OCI-LY3 (cell line): ENCODE measurements around the gene USP20.

Source experiments
- H2AFZ ChIP-seq: fragments of 200-600, 300-600 bp; shearing (Covaris generic); 2 replicates; pipeline ENCODE4 v1.6.0; 2014; ENCODE audit warnings: antibody characterized with exemption, low read depth, low read length
- H3K27ac ChIP-seq: fragments of 200-600, 300-600 bp; sonication (generic); 2 replicates; pipeline ENCODE4 v1.5.1; 2014; ENCODE audit warnings: mild to moderate bottlenecking, low read length, moderate library complexity, mixed read lengths
- H3K27me3 ChIP-seq: fragments of 200-600, 300-600 bp; sonication (generic); 2 replicates; pipeline ENCODE4 v1.6.1; 2014; ENCODE audit warnings: low read depth, low read length, mixed read lengths
- H3K36me3 ChIP-seq: fragments of 200-600, 300-600 bp; sonication (generic); replicated peaks from 2 replicates; pipeline ENCODE3; 2014; ENCODE audit warnings: low read depth, low read length, mixed read lengths
- H3K4me1 ChIP-seq: fragments of 300-600, 200-600 bp; sonication (generic); 2 replicates; pipeline ENCODE4 v1.6.1; 2014; ENCODE audit warnings: low read length, mixed read lengths
- H3K4me2 ChIP-seq: fragments of 200-600, 300-600 bp; sonication (generic); 2 replicates; pipeline ENCODE4 v1.6.1; 2014; ENCODE audit warnings: low read length, mixed read lengths
- H3K4me3 ChIP-seq: fragments of 300-600, 200-600 bp; sonication (generic); 2 replicates; pipeline ENCODE4 v1.5.1; 2014; ENCODE audit warnings: antibody characterized with exemption, mild to moderate bottlenecking, low read length, moderate library complexity
- H3K79me2 ChIP-seq: fragments of 300-600, 200-600 bp; shearing (Covaris generic); 2 replicates; pipeline ENCODE4 v1.6.1; 2014; ENCODE audit warnings: mild to moderate bottlenecking, low read length, mixed read lengths
- H3K9ac ChIP-seq: fragments of 300-600, 200-600 bp; shearing (Covaris generic); 2 replicates; pipeline ENCODE4 v1.6.0; 2014; ENCODE audit warnings: mild to moderate bottlenecking, low read length, moderate library complexity
- H3K9me3 ChIP-seq: fragments of 200-600, 300-600 bp; shearing (Covaris generic); 2 replicates; pipeline ENCODE4 v1.6.1; 2014; ENCODE audit warnings: low read length, mixed read lengths; ENCODE audit not compliant: insufficient read depth
- H4K20me1 ChIP-seq: fragments of 200-600, 300-600 bp; sonication (generic); 2 replicates; pipeline ENCODE4 v1.6.1; 2016; ENCODE audit warnings: low read length, mixed read lengths; ENCODE audit not compliant: insufficient read depth
- CTCF ChIP-seq: fragments of 200-600, 300-600 bp; sonication (generic); IDR thresholded peaks from 2 replicates; pipeline ENCODE4 v1.5.1; 2014; ENCODE audit warnings: antibody characterized with exemption, low read length, low read depth
- EZH2phosphoT487 ChIP-seq: fragments of 200-600 bp; shearing (Covaris generic); IDR thresholded peaks from 2 replicates; pipeline ENCODE4 v1.6.1; 2018; ENCODE audit warnings: antibody characterized with exemption, mixed run types, low read depth

USP20 gene

GRCh38 chr9:129930743-129931142 is 95.5 kb downstream of the USP20 start:
- Histone ChIP-seq H3K4me3 (no peak overlapping the region), H3K9me3 (no peaks in the 10 kb centered on the region), H3K27me3 (no peaks in the 10 kb centered on the region), H3K79me2 (peaks cover 88% of the 10 kb centered on the region), H3K4me1 (peaks cover 41% of the 10 kb centered on the region), H3K36me3 (peaks cover 39% of the 10 kb centered on the region), H4K20me1 (peaks cover 72% of the 10 kb centered on the region), H2AFZ (no peak overlapping the region), H3K9ac (no peak overlapping the region), H3K27ac (0 out of 2 replicates have a peak overlapping the region, but pooled peaks have one; percentile 8), H3K4me2 (no peak overlapping the region)
- TF ChIP-seq EZH2phosphoT487, result no peak
- no peak for TF ChIP-seq CTCF
